SK-N-MC (cell line): ENCODE results near the gene RP2.

ENCODE experiments used
- EZH2 ChIP-seq: fragments of 200-600 bp; sonication (generic); IDR thresholded peaks from one replicate; pipeline ENCODE4 v1.6.1; 2017; ENCODE audit warnings: antibody characterized with exemption
- FOXP2 ChIP-seq: optimal IDR thresholded peaks from 2 replicates; pipeline ENCODE3; 2011; ENCODE audit warnings: mild to moderate bottlenecking, moderate library complexity; ENCODE audit not compliant: insufficient read depth; ENCODE audit errors: extremely low read length, control extremely low read depth
- POLR2AphosphoS5 ChIP-seq: IDR thresholded peaks from 2 replicates; pipeline ENCODE4 v1.6.1; 2012; ENCODE audit warnings: mild to moderate bottlenecking, low read depth, low read length, borderline replicate concordance

GRCh38 chrX:46796574-46797191, 40.2 kb upstream of the RP2 start:
- no peak for TF ChIP-seq POLR2AphosphoS5
- no peak for TF ChIP-seq EZH2
- no peak for TF ChIP-seq FOXP2
